Measurements from ENCODE around the gene MSI2.
"Not testable (repeated sequence)": the region's sequence is repeated elsewhere in the genome, so short reads cannot be mapped to it uniquely, and the experiment has no call there.

Gene MSI2

GRCh38 chr17:57609125-57609877 lies 353.0 kb downstream of the MSI2 start:
- no peak for DNase-seq

DNA sequence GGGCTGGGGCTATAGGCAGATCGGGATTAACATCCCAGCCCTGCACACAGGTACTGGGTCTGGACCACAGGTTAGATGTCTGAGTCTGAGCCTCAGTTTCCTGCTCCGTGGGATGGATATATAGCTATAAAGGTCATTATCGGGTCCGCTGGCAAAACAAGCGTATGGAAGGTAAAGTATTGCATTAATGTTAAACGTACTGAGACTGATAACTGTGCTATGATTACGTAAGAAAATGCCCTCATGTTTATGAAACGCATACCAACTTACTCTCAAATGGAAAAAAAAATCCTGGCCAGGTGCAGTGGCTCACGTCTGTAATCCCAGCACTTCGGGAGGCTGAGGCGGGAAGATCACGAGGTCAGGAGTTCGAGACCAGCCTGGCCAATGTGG lies 353.6 kb downstream of the MSI2 start:
- no peak for DNase-seq

DNA sequence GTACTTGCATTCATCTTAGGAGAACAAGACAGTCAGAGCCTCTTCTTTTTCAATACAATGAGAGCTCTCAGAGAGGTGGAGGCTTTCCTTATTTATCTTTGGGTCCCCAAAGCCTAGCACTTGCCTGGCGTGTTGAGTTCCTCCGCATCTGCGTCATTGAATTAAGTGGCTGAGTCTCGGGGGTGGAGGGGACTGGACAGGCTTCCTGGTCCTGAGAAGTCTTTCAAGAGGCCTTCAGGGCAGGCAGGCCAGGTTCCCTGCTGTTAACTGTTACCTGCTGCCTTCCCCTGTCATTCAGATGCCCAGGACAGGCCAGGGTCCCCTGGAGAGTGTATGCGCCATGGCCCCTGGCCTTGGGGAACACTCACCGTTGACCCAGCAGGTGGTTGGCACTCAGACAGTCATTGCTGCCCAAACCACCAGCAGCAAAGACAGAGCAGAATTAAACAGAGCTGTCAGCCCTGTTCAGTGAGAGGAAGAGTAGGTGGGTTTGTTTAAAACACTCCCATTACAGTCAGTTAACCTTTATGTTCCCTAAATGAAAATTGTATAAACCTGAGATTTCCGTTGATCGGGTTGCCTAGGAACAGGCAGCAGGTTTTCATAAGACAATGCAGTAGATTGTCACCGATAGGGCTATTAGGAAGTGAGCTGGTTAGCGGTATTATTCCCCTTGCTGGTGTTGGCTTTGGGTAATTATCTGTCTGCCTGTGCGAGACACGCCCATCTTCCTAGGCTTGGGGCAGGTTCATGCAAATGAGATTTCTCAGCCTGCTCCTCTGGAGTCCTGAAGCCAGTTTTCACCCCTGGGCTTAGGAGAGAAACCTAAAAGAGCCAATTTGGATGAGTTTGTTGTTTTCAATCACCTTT lies 356.1 kb downstream of the MSI2 start:
- DNase-seq: no peak

- no peak for DNase-seq
Measured at GRCh38 chr17:57614742-57615141, 358.4 kb downstream of the MSI2 start.

- no peak for DNase-seq
Measured at GRCh38 chr17:57615836-57616757, 359.8 kb downstream of the MSI2 start.

DNA sequence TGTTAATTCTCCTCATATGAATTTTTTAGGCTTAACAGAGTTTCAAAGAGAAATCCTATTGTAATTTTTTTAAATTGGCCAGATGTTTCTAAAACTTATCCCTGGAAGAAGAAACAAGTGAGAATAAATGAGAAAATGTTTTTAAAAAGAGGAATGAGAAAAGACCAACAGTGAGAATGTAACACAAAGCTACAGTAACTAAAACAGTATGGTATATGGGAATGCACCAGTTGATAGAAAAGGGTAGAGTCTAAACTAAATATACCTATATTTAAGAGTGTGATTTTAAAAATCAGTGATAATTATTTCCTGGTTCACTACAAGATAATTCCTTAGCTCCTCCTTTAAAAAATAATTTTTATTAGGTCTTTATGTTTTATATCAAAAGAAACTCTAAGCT lies 360.9 kb downstream of the MSI2 start:
- DNase-seq: no peak

- no peak for DNase-seq
Measured at GRCh38 chr17:57619061-57619937, 363.0 kb downstream of the MSI2 start.

DNA sequence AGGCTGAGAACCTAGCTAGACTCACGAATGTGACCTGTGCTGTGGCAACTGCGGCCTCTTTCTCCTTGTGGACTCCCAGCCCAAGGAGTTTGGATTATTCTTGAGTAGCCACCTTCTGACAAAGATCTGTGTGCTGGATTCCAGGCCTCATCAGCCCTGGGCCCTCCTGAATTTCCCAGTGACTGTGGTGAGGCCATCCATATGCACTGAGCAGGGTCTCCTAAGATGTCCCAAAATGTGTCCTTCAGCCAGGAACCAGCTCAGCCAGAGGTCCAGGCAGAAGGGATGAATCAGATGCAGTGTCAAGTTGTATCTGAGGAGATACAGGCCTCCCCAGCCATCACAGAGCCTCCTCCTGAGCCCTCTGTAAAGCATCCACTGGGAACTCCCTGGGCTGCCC lies 364.3 kb downstream of the MSI2 start:
- no peak for DNase-seq

DNA sequence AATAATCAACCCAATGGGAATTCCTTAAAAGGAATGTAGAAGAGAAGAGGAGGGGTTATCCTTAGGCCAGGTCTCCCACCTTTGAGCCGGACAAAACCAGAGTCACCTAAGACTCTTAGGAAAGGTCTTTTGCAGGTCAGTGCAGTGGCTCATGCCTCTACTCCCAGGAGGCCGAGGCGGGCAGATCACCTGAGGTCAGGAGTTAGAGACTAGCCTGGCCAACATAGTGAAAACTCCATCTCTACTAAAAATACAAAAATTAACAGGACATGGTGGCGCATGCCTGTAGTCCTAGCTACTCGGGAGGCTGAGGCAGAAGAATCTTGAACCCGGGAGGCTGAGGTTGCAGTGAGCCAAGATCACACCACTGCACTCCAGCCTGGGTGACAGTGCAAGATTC lies 365.5 kb downstream of the MSI2 start:
- DNase-seq: not testable (repeated sequence)

- no peak for DNase-seq
Measured at GRCh38 chr17:57622306-57622682, 366.0 kb downstream of the MSI2 start.

DNA sequence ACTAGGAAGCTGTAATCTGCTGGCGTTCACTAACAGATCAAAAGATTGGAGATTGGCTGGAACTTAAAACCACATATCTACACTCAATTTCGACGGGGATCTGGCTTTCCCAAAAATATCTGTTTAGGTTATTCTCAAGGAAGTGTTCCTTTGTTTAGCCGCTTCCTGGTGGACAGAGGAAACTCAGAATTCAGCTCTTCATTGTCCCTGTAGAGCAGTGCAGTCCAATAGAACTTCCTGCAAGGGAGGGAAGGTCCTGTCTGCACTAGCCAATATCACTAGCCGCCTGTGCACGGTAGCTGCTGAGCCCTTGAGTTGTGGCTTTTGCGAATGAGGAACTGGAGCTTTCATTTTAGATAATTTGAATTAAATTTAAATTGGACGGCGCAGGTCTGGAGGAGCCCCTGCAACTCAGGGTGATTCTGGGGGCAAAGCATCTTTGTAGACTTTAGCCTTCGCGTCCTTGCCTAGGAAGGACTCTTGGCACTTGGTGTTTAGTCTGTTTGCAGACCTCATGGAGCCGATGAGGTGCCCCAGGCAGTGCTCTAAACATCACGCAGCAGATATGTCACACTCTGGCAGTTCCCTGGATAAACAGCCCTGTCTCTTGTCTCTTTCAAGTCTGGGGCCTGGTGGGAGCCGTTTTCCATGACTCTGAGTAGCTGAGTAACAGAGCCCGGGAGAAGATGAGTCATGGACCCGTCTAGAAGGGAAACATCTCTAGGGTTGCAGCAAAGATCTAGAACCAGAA lies 366.5 kb downstream of the MSI2 start:
- no peak for DNase-seq

DNA sequence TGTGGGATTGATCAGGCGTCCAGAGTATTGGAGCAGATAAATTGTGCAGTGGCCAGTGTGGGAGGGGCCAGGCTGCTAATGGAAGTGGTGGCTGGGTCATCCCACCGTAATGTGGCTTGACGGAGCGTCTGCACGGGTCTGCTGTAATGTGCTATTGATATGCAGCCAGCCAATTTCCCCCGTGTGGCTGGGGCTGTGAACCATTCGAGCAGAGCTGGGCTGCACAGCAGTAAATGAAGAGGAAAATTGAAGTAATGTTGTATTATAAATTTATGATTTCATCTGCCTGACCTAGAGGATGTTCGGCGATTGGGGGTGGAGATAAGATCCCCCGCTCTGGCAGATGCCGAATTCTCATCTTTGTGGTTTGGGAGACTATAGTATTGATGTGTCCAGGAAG lies 367.3 kb downstream of the MSI2 start:
- no peak for DNase-seq

GRCh38 chr17:57624386-57624785 lies 368.1 kb downstream of the MSI2 start:
- DNase-seq: no peak

- DNase-seq: no peak
Measured at GRCh38 chr17:57625511-57625910, 369.2 kb downstream of the MSI2 start.

DNA sequence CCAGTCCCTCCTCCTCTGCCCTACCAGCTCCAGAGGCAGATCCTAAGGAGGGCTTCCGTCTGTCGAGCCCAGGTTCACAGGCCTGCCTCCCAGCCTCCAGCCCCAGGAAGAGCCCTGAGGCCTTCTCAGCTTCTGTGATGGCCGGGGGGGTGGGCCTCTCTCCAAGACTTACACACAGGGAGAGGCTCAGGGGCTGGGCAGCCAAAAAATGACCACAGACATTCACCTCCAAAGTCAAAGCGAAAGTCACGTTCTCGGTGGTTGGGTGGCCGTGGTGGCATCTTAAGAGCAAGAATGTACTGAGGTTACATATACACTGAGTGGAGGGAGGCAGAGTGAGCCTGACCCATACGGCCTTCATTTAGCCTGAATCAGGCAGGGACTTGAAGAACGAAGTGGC lies 369.6 kb downstream of the MSI2 start:
- DNase-seq: no peak

GRCh38 chr17:57626520-57627210 lies 370.3 kb downstream of the MSI2 start:
- DNase-seq: no peak

GRCh38 chr17:57627591-57627990 lies 371.3 kb downstream of the MSI2 start:
- no peak for DNase-seq

GRCh38 chr17:57628421-57628820 lies 372.1 kb downstream of the MSI2 start:
- no peak for DNase-seq

- no peak for DNase-seq
Measured at GRCh38 chr17:57629470-57629869, 373.1 kb downstream of the MSI2 start.

DNA sequence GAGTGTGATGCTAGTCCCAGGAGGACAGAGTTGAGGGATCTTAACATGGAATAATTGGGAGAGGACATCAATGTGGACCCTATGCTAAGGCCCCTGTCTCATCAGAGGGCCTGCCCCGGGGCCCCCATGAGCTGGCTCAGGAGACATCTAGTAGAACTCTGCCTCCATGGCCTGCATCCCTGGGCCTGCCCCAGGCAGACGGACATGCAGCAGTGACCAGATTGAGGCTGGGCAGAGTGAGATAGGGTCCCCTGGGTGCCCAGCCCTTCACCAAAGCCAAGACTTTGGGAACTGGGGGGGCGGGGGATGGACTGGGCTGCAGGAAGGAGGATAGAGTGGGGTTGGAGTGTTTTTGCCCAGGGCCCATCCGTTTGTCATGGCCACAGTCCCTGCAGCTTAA lies 373.6 kb downstream of the MSI2 start:
- DNase-seq: no peak

DNA sequence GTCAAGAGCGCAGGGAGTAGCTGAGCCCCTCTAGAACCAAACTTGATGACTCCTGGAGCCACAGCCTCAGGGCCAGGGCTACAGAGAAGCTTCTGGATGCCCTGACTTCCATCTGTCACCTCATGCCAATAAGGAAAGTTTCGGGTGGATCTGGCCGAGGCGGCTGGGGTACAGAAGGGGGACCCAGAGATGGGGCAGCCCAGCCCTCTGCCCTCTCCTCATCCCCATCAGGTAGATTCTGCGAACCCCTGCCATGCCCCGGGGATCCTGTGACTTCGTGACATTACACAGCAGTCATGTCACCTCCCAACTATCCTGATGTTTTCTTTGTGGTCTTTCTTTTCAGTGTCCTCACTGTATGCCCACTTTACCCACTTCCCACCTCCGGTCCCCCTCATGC lies 374.4 kb downstream of the MSI2 start:
- DNase-seq: no peak
